IMR-90 (cell line): ENCODE measurements around the gene SOX21. TPM values are rescaled to one million over a fixed set of nuclear protein-coding genes. Genes with fewer than 3 reads are reported as not detected.

Source experiments
- ATAC-seq: fragments of 200-7000 bp; cut with Tn5 transposase; 2 replicates; pipeline ENCODE4 v1.9.1; 2020; ENCODE audit warnings: low read depth, mild to moderate bottlenecking, moderate library complexity
- BruUV-seq: library from RNA; stranded (reverse); fragments of 400-500 nt; replicated peaks from 2 replicates; lab custom pipeline; 2021; lab: Mats Ljungman, UMichigan
- CTCF ChIA-PET: fragments of 300-600 bp; formaldehyde crosslinking; extraction: SDS; loops from one replicate; lab custom pipeline; 2021; ENCODE audit warnings: antibody characterized with exemption; lab: Yijun Ruan, JAX
- POLR2A ChIA-PET: fragments of 300-600 bp; sonication (Branson Sonifier 250); formaldehyde crosslinking; loops from one replicate; lab custom pipeline; 2022; ENCODE audit warnings: antibody characterized with exemption; ENCODE audit not compliant: unreplicated experiment; lab: Charles Lee
- DNase-seq: peaks from one replicate; pipeline ENCODE4 v3.0.0; 2013
- H2AFZ ChIP-seq: replicated peaks from 2 replicates; pipeline ENCODE3; 2013; ENCODE audit warnings: low read length, mild to moderate bottlenecking; ENCODE audit not compliant: poor library complexity
- H2AK5ac ChIP-seq: 2 replicates; pipeline ENCODE4 v1.6.1; 2013; ENCODE audit warnings: low read depth, low read length, inconsistent platforms
- H2AK9ac ChIP-seq: replicated peaks from 2 replicates; pipeline ENCODE3; 2013; ENCODE audit warnings: mild to moderate bottlenecking, low read depth, low read length, moderate library complexity; ENCODE audit not compliant: poor library complexity
- H2BK120ac ChIP-seq: 2 replicates; pipeline ENCODE4 v1.6.1; 2013; ENCODE audit warnings: low read depth, low read length, inconsistent platforms
- H2BK15ac ChIP-seq: 3 replicates; pipeline ENCODE4 v1.6.1; 2013; ENCODE audit warnings: low read depth, low read length, inconsistent platforms
- H2BK20ac ChIP-seq: 2 replicates; pipeline ENCODE4 v1.6.1; 2013; ENCODE audit warnings: low read depth, mild to moderate bottlenecking, inconsistent platforms, low read length, moderate library complexity
- H2BK5ac ChIP-seq: 2 replicates; pipeline ENCODE4 v1.6.1; 2013; ENCODE audit warnings: mild to moderate bottlenecking, low read depth, low read length, inconsistent platforms; ENCODE audit not compliant: poor library complexity, severe bottlenecking
- H3K14ac ChIP-seq: replicated peaks from 2 replicates; pipeline ENCODE4 v1.6.1; 2013; ENCODE audit warnings: low read depth, low read length, inconsistent platforms
- H3K18ac ChIP-seq: 2 replicates; pipeline ENCODE4 v1.6.1; 2013; ENCODE audit warnings: low read depth, low read length, control low read depth
- H3K23ac ChIP-seq: 2 replicates; pipeline ENCODE4 v1.6.1; 2013; ENCODE audit warnings: low read depth, low read length, inconsistent platforms
- H3K27ac ChIP-seq: 2 replicates; pipeline ENCODE4 v1.5.1; 2013; ENCODE audit warnings: mild to moderate bottlenecking, control low read depth, low read length; ENCODE audit not compliant: insufficient read depth
- H3K27me3 ChIP-seq: 2 replicates; pipeline ENCODE4 v1.6.1; 2013; ENCODE audit warnings: low read length; ENCODE audit not compliant: control insufficient read depth, insufficient read depth
- H3K36me3 ChIP-seq: 2 replicates; pipeline ENCODE4 v1.6.1; 2013; ENCODE audit warnings: low read length, mixed read lengths; ENCODE audit not compliant: control insufficient read depth, insufficient read depth
- H3K4ac ChIP-seq: 2 replicates; pipeline ENCODE4 v1.6.1; 2013; ENCODE audit warnings: low read depth, low read length, inconsistent platforms
- H3K4me1 ChIP-seq: 2 replicates; pipeline ENCODE4 v1.6.1; 2013; ENCODE audit warnings: low read length, mixed read lengths; ENCODE audit not compliant: control insufficient read depth, insufficient read depth
- H3K4me2 ChIP-seq: 2 replicates; pipeline ENCODE4 v1.6.1; 2013; ENCODE audit warnings: low read depth, mild to moderate bottlenecking, control low read depth, low read length, moderate library complexity
- H3K4me3 ChIP-seq: 2 replicates; pipeline ENCODE4 v1.5.1; 2013; ENCODE audit warnings: low read depth, mild to moderate bottlenecking, control low read depth, low read length, moderate library complexity; ENCODE audit not compliant: insufficient read depth
- H3K56ac ChIP-seq: 2 replicates; pipeline ENCODE4 v1.6.1; 2013; ENCODE audit warnings: low read length, inconsistent platforms; ENCODE audit not compliant: insufficient read depth; ENCODE audit errors: extremely low read depth
- H3K79me1 ChIP-seq, 2 experiments: 2 replicates each; pipeline ENCODE4 v1.6.1; 2013; ENCODE audit warnings: low read length in 2 of 2, inconsistent platforms in 1 of 2, low read depth in 1 of 2
- H3K9ac ChIP-seq: 2 replicates; pipeline ENCODE4 v1.6.1; 2013; ENCODE audit warnings: low read depth, low read length, control low read depth
- H3K9me1 ChIP-seq: 2 replicates; pipeline ENCODE4 v1.6.1; 2013; ENCODE audit warnings: low read length, inconsistent platforms; ENCODE audit not compliant: insufficient read depth
- H3K9me3 ChIP-seq: 2 replicates; pipeline ENCODE4 v1.6.1; 2013; ENCODE audit warnings: low read length; ENCODE audit not compliant: control insufficient read depth, insufficient read depth
- H4K20me1 ChIP-seq: 2 replicates; pipeline ENCODE4 v1.6.1; 2013; ENCODE audit warnings: low read length, inconsistent platforms; ENCODE audit not compliant: insufficient read depth
- H4K5ac ChIP-seq: 2 replicates; pipeline ENCODE4 v1.6.1; 2013; ENCODE audit warnings: mild to moderate bottlenecking, low read depth, low read length, control low read depth
- H4K8ac ChIP-seq, 2 experiments: 2 replicates each; pipeline ENCODE4 v1.6.1; 2013; ENCODE audit warnings: low read depth in 2 of 2, low read length in 2 of 2, control low read depth in 1 of 2, inconsistent platforms in 1 of 2
- H4K91ac ChIP-seq: 2 replicates; pipeline ENCODE4 v1.6.1; 2013; ENCODE audit warnings: low read depth, low read length, inconsistent platforms; ENCODE audit not compliant: insufficient read depth
- FOS ChIP-seq: fragments of 150-350 bp; IDR thresholded peaks from 2 replicates; pipeline ENCODE4 v1.6.1; 2016; ENCODE audit warnings: low read depth, low read length
- WGBS, 2 experiments: methylation state at CpG; one replicate each; pipeline versions ENCODE4 v1.1.5 to v1.1.7; 2013; ENCODE audit warnings: missing lambda C conversion rate in 2 of 2; ENCODE audit not compliant: insufficient read length in 1 of 2; ENCODE audit errors: extremely low coverage in 2 of 2; 5-methylcytosine and 5-hydroxymethylcytosine counted together
- dilution Hi-C: fragments of 300-500 bp; cut with HindIII; formaldehyde crosslinking; loops from one replicate; pipeline ENCODE4 v1.14.3; 2018; ENCODE audit warnings: low sequenced_read_pairs; ENCODE audit not compliant: unreplicated experiment
- in situ Hi-C: fragments of 300-500 bp; cut with MboI; formaldehyde crosslinking; loops from 3 replicates; pipeline ENCODE4 v1.14.3; 2019; ENCODE audit warnings: low sequenced_read_pairs, inconsistent platforms, mixed read lengths
- intact Hi-C: fragments of 100-400 bp; cut with micrococcal nuclease; formaldehyde crosslinking; loops from 2 replicates; pipeline ENCODE4 v1.10.0; 2022
- polyA plus RNA-seq, 3 experiments: library from polyadenylated mRNA; depleted of rRNA; stranded (reverse); fragments of >200 nt; gene quantifications; 2 replicates each; pipeline ENCODE4 v1.2.3, GENCODE V29; 2012; ENCODE audit warnings: low replicate concordance in 1 of 3
- total RNA-seq: library from RNA; depleted of rRNA; stranded (reverse); fragments of >200 nt; gene quantifications from 2 replicates; pipeline ENCODE4 v1.2.3, GENCODE V29; 2012
- TF ChIP-seq, protein P1 (sequence below): conservative IDR thresholded peaks from 2 replicates; pipeline ENCODE4 v1.5.1; 2012; ENCODE audit warnings: mild to moderate bottlenecking, low read depth, low read length, improper control_type of control experiment

The SOX21 gene
- total and polyA plus RNA-seq, 2 of the 4 experiments (the other 2 are of a cell fraction): not detected

DNA sequence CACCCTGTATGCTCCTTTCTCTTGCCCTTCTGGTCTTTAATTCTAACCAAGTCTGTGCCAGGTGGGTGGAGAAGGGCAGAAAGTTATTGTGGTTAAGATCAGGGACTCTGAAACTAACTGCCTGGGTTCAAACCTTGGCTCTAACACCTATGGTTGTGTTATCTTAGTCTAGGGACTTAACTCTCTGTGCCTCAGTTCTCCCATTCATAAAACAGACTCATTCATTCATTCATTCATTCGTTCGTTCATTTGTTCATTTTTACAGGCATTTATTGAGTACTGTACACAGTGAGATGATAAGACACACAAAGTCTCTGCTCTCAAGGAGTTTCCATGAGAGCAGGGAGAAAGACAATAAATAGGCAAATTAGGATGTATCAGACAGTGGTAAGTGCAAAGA lies 30.1 kb downstream of the SOX21 start:
- Histone ChIP-seq H3K4ac (no peak overlapping the region), H3K56ac (no peak overlapping the region), H3K18ac (no peak overlapping the region), H2BK120ac (no peak overlapping the region), H3K36me3 (no peaks in the 10 kb centered on the region), H3K9me3 (no peaks in the 10 kb centered on the region; the same call in 1 of the 2 replicates), H4K5ac (no peak overlapping the region), H3K9me1 (no peaks in the 10 kb centered on the region), H2AK9ac (no peak overlapping the region), H3K27me3 (peaks cover 27% of the 10 kb centered on the region), H4K20me1 (no peaks in the 10 kb centered on the region), H3K4me1 (no peaks in the 10 kb centered on the region), H2BK5ac (no peak overlapping the region), H3K27ac (no peak overlapping the region), H3K4me3 (no peak overlapping the region), H2BK20ac (no peak overlapping the region), H3K4me2 (no peak overlapping the region), H2AFZ (no peak overlapping the region), H2AK5ac (no peak overlapping the region), H4K8ac (no peak overlapping the region), H3K79me1 (no peaks in the 10 kb centered on the region), H4K91ac (no peak overlapping the region), H3K9ac (no peak overlapping the region), H3K14ac (no peak overlapping the region), H2BK15ac (no peak overlapping the region), H3K23ac (no peak overlapping the region)
- no peak for ATAC-seq
- ChIA-PET POLR2A (no interaction called here), CTCF (no interaction called here)
- dilution Hi-C loops (no loop called here), in situ Hi-C loops (no loop called here), intact Hi-C loops (no loop called here)
- no peak for DNase-seq
- TF ChIP-seq, protein P1, sequence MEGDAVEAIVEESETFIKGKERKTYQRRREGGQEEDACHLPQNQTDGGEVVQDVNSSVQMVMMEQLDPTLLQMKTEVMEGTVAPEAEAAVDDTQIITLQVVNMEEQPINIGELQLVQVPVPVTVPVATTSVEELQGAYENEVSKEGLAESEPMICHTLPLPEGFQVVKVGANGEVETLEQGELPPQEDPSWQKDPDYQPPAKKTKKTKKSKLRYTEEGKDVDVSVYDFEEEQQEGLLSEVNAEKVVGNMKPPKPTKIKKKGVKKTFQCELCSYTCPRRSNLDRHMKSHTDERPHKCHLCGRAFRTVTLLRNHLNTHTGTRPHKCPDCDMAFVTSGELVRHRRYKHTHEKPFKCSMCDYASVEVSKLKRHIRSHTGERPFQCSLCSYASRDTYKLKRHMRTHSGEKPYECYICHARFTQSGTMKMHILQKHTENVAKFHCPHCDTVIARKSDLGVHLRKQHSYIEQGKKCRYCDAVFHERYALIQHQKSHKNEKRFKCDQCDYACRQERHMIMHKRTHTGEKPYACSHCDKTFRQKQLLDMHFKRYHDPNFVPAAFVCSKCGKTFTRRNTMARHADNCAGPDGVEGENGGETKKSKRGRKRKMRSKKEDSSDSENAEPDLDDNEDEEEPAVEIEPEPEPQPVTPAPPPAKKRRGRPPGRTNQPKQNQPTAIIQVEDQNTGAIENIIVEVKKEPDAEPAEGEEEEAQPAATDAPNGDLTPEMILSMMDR: no peak
- no peak for TF ChIP-seq FOS
- BruUV-seq: no TSS peak
- no CpG with 5 or more reads among the region's 2 CpGs for WGBS, 2 experiments
